IMR-90 (cell line): ENCODE measurements around the gene SLC6A6.

Source experiments
- BHLHE40 ChIP-seq: fragments of 150-350 bp; IDR thresholded peaks from 2 replicates; pipeline ENCODE4 v1.6.1; 2016; ENCODE audit warnings: mild to moderate bottlenecking, low read depth, low read length
- CEBPB ChIP-seq: IDR thresholded peaks from 2 replicates; pipeline ENCODE4 v1.6.1; 2012; ENCODE audit warnings: low read depth, low read length, improper control_type of control experiment
- CTCF ChIP-seq: conservative IDR thresholded peaks from 2 replicates; pipeline ENCODE4 v1.5.1; 2012; ENCODE audit warnings: mild to moderate bottlenecking, low read depth, low read length, improper control_type of control experiment
- ELK1 ChIP-seq: fragments of 150-350 bp; IDR thresholded peaks from 2 replicates; pipeline ENCODE4 v1.6.1; 2016; ENCODE audit warnings: low read depth, mild to moderate bottlenecking, low read length, moderate library complexity, borderline replicate concordance
- FOS ChIP-seq: fragments of 150-350 bp; IDR thresholded peaks from 2 replicates; pipeline ENCODE4 v1.6.1; 2016; ENCODE audit warnings: low read depth, low read length
- MAFK ChIP-seq: IDR thresholded peaks from 2 replicates; pipeline ENCODE4 v1.6.1; 2012; ENCODE audit warnings: low read depth, low read length, improper control_type of control experiment
- MAZ ChIP-seq: IDR thresholded peaks from 2 replicates; pipeline ENCODE4 v1.6.1; 2012; ENCODE audit warnings: low read depth, mild to moderate bottlenecking, low read length, improper control_type of control experiment, moderate library complexity, borderline replicate concordance
- MXI1 ChIP-seq: IDR thresholded peaks from 2 replicates; pipeline ENCODE4 v1.6.1; 2012; ENCODE audit warnings: low read depth, mild to moderate bottlenecking, low read length, moderate library complexity, borderline replicate concordance
- POLR2A ChIP-seq: IDR thresholded peaks from 2 replicates; pipeline ENCODE4 v1.6.1; 2012; ENCODE audit warnings: mild to moderate bottlenecking, low read depth, low read length
- RAD21 ChIP-seq: IDR thresholded peaks from 2 replicates; pipeline ENCODE4 v1.6.1; 2012; ENCODE audit warnings: low read length, improper control_type of control experiment
- RCOR1 ChIP-seq: IDR thresholded peaks from 2 replicates; pipeline ENCODE4 v1.6.1; 2012; ENCODE audit warnings: mild to moderate bottlenecking, low read length, improper control_type of control experiment; ENCODE audit not compliant: insufficient replicate concordance
- RFX5 ChIP-seq: IDR thresholded peaks from 2 replicates; pipeline ENCODE4 v1.8.0; 2012; ENCODE audit warnings: low read depth, mild to moderate bottlenecking, low read length, moderate library complexity
- SMC3 ChIP-seq: fragments of 150-350 bp; IDR thresholded peaks from 2 replicates; pipeline ENCODE4 v1.6.1; 2016; ENCODE audit warnings: low read depth, mild to moderate bottlenecking, antibody characterized with exemption, low read length, moderate library complexity
- USF2 ChIP-seq: fragments of 150-350 bp; IDR thresholded peaks from 2 replicates; pipeline ENCODE4 v1.6.1; 2017; ENCODE audit warnings: mild to moderate bottlenecking, antibody characterized with exemption, low read length, low read depth

DNA sequence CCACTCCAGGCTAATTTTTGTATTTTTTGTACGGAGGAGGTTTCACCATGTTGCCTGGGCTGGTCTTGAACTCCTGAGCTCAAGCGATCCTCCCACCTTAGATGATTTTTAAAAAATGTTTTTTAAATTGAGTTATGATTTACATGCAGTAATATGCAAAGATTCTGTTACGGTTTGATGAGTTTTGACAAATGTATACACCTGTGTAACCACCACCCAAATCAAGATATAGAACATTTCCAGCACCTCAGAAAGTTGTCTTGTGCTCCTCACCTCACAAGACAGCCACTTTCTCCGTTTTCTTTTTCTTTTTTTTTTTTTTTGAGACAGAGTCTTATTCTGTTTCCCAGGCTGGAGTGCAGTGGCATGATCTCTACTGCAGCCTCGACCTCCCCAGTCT lies 4.8 kb downstream of the SLC6A6 start:
- no peak for TF ChIP-seq BHLHE40
- TF ChIP-seq CEBPB: no peak
- TF ChIP-seq CTCF: no peak
- no peak for TF ChIP-seq RAD21
- no peak for TF ChIP-seq MXI1
- TF ChIP-seq POLR2A: no peak
- no peak for TF ChIP-seq USF2
- no peak for TF ChIP-seq MAZ
- no peak for TF ChIP-seq RCOR1
- no peak for TF ChIP-seq SMC3
- no peak for TF ChIP-seq ELK1
- no peak for TF ChIP-seq RFX5
- no peak for TF ChIP-seq MAFK
- no peak for TF ChIP-seq FOS
